ENCODE measurements around the gene NEDD1. TPM values are rescaled to one million over a fixed set of nuclear protein-coding genes. Genes with fewer than 3 reads are reported as not detected.

The NEDD1 gene
- total and polyA plus RNA-seq, 10 of the 15 experiments (the other 5 are each of a cell fraction or from before 2014, with no cell fraction given): 15.9 to 52.6 (median 28.7) TPM

DNA sequence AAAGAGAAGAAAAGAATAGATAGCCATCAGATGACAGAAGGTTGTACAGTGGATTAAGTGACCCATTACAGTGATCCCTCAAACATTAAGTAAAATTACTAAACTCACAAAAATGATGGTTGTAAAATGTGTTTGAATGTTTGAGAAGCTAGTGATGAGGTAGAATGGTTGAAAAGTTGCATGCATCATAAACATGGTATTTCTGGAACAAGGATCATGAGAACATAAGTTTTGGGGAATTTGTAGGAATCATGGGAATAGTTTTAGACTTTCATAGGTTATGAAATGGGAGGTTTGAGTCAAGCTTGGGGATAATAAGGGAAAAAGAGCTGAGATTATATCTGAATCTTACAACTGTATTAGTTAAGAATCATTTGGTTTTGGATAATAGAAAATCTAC lies 34.1 kb upstream of the NEDD1 start:
- Histone ChIP-seq H3K4me3 (no peak overlapping the region), H3K27ac (ENCODE audit: control insufficient read depth, insufficient read depth) (no peak overlapping the region), H3K9ac (ENCODE audit: control insufficient read depth, insufficient read depth, low read length) (no peak overlapping the region), H3K36me3 (ENCODE audit: control insufficient read depth in 2 of 2, insufficient read depth in 2 of 2, low read length in 1 of 2) (no peaks in the 10 kb centered on the region), H2AFZ (ENCODE audit: control insufficient read depth, low read depth, low read length) (no peak overlapping the region), H4K20me1 (ENCODE audit: control insufficient read depth, insufficient read depth) (no peaks in the 10 kb centered on the region), H3K79me2 (ENCODE audit: control insufficient read depth, insufficient read depth, low read length) (no peaks in the 10 kb centered on the region), H3K4me1 (ENCODE audit: control insufficient read depth, insufficient read depth, low read length) (no peaks in the 10 kb centered on the region), H3K9me3 (replicated peaks; ENCODE audit: control insufficient read depth, insufficient read depth, low read length) (no peaks in the 10 kb centered on the region), H3K27me3 (replicated peaks in 1 of 2; ENCODE audit: control insufficient read depth in 2 of 2, insufficient read depth in 2 of 2, low read length in 1 of 2) (no peaks in the 10 kb centered on the region), H3K4me2 (ENCODE audit: control insufficient read depth, insufficient read depth) (no peak overlapping the region)
- TF ChIP-seq MXI1 (IDR thresholded peaks at IDR 0.05; ENCODE audit: low read depth, low read length): no peak
- TF ChIP-seq, protein P1, sequence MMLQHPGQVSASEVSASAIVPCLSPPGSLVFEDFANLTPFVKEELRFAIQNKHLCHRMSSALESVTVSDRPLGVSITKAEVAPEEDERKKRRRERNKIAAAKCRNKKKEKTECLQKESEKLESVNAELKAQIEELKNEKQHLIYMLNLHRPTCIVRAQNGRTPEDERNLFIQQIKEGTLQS (IDR thresholded peaks at IDR 0.05; ENCODE audit: borderline replicate concordance, extremely low read depth, low read depth, low read length): no peak
- TF ChIP-seq ATF7 (IDR thresholded peaks at IDR 0.05; ENCODE audit: low read depth): no peak
- no peak for TF ChIP-seq TBL1XR1 (IDR thresholded peaks at IDR 0.05; ENCODE audit: low read depth, low read length)
- TF ChIP-seq, protein P2, sequence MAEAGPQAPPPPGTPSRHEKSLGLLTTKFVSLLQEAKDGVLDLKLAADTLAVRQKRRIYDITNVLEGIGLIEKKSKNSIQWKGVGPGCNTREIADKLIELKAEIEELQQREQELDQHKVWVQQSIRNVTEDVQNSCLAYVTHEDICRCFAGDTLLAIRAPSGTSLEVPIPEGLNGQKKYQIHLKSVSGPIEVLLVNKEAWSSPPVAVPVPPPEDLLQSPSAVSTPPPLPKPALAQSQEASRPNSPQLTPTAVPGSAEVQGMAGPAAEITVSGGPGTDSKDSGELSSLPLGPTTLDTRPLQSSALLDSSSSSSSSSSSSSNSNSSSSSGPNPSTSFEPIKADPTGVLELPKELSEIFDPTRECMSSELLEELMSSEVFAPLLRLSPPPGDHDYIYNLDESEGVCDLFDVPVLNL (IDR thresholded peaks at IDR 0.05; ENCODE audit: low read depth, low read length): no peak
- TF ChIP-seq, protein P3, sequence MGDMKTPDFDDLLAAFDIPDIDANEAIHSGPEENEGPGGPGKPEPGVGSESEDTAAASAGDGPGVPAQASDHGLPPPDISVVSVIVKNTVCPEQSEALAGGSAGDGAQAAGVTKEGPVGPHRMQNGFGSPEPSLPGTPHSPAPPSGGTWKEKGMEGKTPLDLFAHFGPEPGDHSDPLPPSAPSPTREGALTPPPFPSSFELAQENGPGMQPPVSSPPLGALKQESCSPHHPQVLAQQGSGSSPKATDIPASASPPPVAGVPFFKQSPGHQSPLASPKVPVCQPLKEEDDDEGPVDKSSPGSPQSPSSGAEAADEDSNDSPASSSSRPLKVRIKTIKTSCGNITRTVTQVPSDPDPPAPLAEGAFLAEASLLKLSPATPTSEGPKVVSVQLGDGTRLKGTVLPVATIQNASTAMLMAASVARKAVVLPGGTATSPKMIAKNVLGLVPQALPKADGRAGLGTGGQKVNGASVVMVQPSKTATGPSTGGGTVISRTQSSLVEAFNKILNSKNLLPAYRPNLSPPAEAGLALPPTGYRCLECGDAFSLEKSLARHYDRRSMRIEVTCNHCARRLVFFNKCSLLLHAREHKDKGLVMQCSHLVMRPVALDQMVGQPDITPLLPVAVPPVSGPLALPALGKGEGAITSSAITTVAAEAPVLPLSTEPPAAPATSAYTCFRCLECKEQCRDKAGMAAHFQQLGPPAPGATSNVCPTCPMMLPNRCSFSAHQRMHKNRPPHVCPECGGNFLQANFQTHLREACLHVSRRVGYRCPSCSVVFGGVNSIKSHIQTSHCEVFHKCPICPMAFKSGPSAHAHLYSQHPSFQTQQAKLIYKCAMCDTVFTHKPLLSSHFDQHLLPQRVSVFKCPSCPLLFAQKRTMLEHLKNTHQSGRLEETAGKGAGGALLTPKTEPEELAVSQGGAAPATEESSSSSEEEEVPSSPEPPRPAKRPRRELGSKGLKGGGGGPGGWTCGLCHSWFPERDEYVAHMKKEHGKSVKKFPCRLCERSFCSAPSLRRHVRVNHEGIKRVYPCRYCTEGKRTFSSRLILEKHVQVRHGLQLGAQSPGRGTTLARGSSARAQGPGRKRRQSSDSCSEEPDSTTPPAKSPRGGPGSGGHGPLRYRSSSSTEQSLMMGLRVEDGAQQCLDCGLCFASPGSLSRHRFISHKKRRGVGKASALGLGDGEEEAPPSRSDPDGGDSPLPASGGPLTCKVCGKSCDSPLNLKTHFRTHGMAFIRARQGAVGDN (IDR thresholded peaks at IDR 0.05): no peak
- no peak for TF ChIP-seq IKZF1 (conservative IDR thresholded peaks at IDR 0.05)
- no peak for TF ChIP-seq YY1 (IDR thresholded peaks at IDR 0.05; ENCODE audit: low read depth, low read length)
- TF ChIP-seq FOXK2 (IDR thresholded peaks at IDR 0.05): no peak
- no peak for TF ChIP-seq ZNF274 (IDR thresholded peaks at IDR 0.05; ENCODE audit: insufficient read depth, insufficient read length)
- TF ChIP-seq, protein P4, sequence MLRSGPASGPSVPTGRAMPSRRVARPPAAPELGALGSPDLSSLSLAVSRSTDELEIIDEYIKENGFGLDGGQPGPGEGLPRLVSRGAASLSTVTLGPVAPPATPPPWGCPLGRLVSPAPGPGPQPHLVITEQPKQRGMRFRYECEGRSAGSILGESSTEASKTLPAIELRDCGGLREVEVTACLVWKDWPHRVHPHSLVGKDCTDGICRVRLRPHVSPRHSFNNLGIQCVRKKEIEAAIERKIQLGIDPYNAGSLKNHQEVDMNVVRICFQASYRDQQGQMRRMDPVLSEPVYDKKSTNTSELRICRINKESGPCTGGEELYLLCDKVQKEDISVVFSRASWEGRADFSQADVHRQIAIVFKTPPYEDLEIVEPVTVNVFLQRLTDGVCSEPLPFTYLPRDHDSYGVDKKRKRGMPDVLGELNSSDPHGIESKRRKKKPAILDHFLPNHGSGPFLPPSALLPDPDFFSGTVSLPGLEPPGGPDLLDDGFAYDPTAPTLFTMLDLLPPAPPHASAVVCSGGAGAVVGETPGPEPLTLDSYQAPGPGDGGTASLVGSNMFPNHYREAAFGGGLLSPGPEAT (IDR thresholded peaks at IDR 0.05; ENCODE audit: low read depth): no peak
- TF ChIP-seq SREBF2 (IDR thresholded peaks at IDR 0.05; ENCODE audit: low read length): no peak
- no peak for TF ChIP-seq JUNB (IDR thresholded peaks at IDR 0.05)
- no peak for DNase-seq (ENCODE audit: low read depth, low spot score)
- BruUV-seq (replicated peaks): no TSS peak
- no peak for FAIRE-seq
- intact Hi-C loops (cut with micrococcal nuclease; ENCODE audit: unreplicated experiment) (no loop called here), in situ Hi-C loops (cut with MboI) (no loop called here)
- POLR2A ChIA-PET: no interaction called here
- CTCF ChIA-PET: no interaction called here
- SMC1A ChIA-PET (ENCODE audit: uncharacterized antibody, unreplicated experiment): interaction anchor here (1.2 kb wide), 2 partner anchors 22 to 293 kb away, joined by 3 to 4 read pairs; no protein-coding TSS in a partner anchor
- RAD21 ChIA-PET (ENCODE audit: unreplicated experiment): no interaction called here
- ATAC-seq: no peak
